Keratinocyte (primary cell): Measurements from ENCODE around the gene MAP7D2. TPM values are rescaled to one million over a fixed set of nuclear protein-coding genes. Genes with fewer than 3 reads are reported as not detected.

ENCODE experiments used
- DNase-seq: peaks from one replicate; pipeline ENCODE4 v3.0.0-alpha.2; 2011; ENCODE audit warnings: low read depth, missing footprints, low spot score
- FAIRE-seq: peaks from 2 replicates; lab custom pipeline; 2011; peaks lifted over from hg19 to GRCh38; lab: Jason Lieb, UNC
- H2AFZ ChIP-seq: 2 replicates; pipeline ENCODE4 v1.6.0; 2012; ENCODE audit warnings: low read length, control low read depth, inconsistent platforms; ENCODE audit not compliant: control insufficient read depth
- H3K27ac ChIP-seq: 2 replicates; pipeline ENCODE4 v1.5.1; 2011; ENCODE audit warnings: low read length; ENCODE audit not compliant: control insufficient read depth, insufficient read depth
- H3K27me3 ChIP-seq: 3 replicates; pipeline ENCODE4 v1.6.0; 2011; ENCODE audit warnings: low read length; ENCODE audit not compliant: control insufficient read depth, insufficient read depth; ENCODE audit errors: extremely low read depth
- H3K36me3 ChIP-seq, 2 experiments: 2 replicates in 1 of 2; 3 replicates in 1 of 2; pipeline ENCODE4 v1.5.1; 2011; ENCODE audit warnings: low read length in 2 of 2, mild to moderate bottlenecking in 1 of 2; ENCODE audit not compliant: control insufficient read depth in 2 of 2, insufficient read depth in 2 of 2; ENCODE audit errors: extremely low read depth in 1 of 2
- H3K4me1 ChIP-seq: 3 replicates; pipeline ENCODE4 v1.5.1; 2011; ENCODE audit warnings: low read length; ENCODE audit not compliant: control insufficient read depth, insufficient read depth; ENCODE audit errors: extremely low read depth
- H3K4me2 ChIP-seq: 3 replicates; pipeline ENCODE4 v1.6.0; 2011; ENCODE audit warnings: low read depth, low read length; ENCODE audit not compliant: control insufficient read depth, insufficient read depth; ENCODE audit errors: extremely low read depth
- H3K4me3 ChIP-seq, 3 experiments: fragments of 200-600 bp in 1 of 3; sonication (generic) in 1 of 3; 2 replicates in 2 of 3; 3 replicates in 1 of 3; pipeline ENCODE4 v1.5.1; 2011 to 2016; ENCODE audit warnings: low read length in 3 of 3, mild to moderate bottlenecking in 3 of 3, control low read depth in 2 of 3, inconsistent platforms in 1 of 3, low read depth in 1 of 3, mixed read lengths in 1 of 3, mixed run types in 1 of 3, moderate library complexity in 1 of 3; ENCODE audit not compliant: control insufficient read depth in 2 of 3, insufficient read depth in 2 of 3; ENCODE audit errors: extremely low read depth in 1 of 3
- H3K79me2 ChIP-seq: 2 replicates; pipeline ENCODE4 v1.6.0; 2012; ENCODE audit warnings: low read length; ENCODE audit not compliant: control insufficient read depth, insufficient read depth
- H3K9ac ChIP-seq: 3 replicates; pipeline ENCODE4 v1.6.0; 2011; ENCODE audit warnings: low read length; ENCODE audit not compliant: control insufficient read depth, insufficient read depth; ENCODE audit errors: extremely low read depth
- H3K9me1 ChIP-seq: 3 replicates; pipeline ENCODE4 v1.6.0; 2011; ENCODE audit warnings: low read length; ENCODE audit not compliant: control insufficient read depth, insufficient read depth; ENCODE audit errors: extremely low read depth
- H3K9me3 ChIP-seq: 2 replicates; pipeline ENCODE4 v1.5.1; 2012; ENCODE audit warnings: low read depth, low read length; ENCODE audit not compliant: control insufficient read depth
- H4K20me1 ChIP-seq: 3 replicates; pipeline ENCODE4 v1.6.0; 2011; ENCODE audit warnings: low read length; ENCODE audit not compliant: control insufficient read depth, insufficient read depth; ENCODE audit errors: extremely low read depth
- EZH2 ChIP-seq: IDR thresholded peaks from one replicate; pipeline ENCODE4 v1.6.1; 2012; ENCODE audit warnings: inconsistent platforms, mild to moderate bottlenecking, low read length, moderate library complexity
- dilution Hi-C: fragments of 300-500 bp; cut with MboI; formaldehyde crosslinking; loops from one replicate; pipeline ENCODE4 v1.7.0; 2020; ENCODE audit warnings: low sequenced_read_pairs; ENCODE audit not compliant: extremely low pct_ligation_motif_present
- polyA plus RNA-seq, 5 experiments: library from polyadenylated mRNA; depleted of rRNA in 3 of 5; stranded (reverse) in 3 of 5; stranded (forward) in 1 of 5; unstranded in 1 of 5; fragments of >200 nt; gene quantifications; 1 replicate in 1 of 5; 2 replicates in 3 of 5; 3 replicates in 1 of 5; pipeline versions ENCODE4 v1.2.1 to v1.2.3, GENCODE V29; 2011 to 2012; ENCODE audit warnings: missing spikeins in 2 of 5, low read depth in 1 of 5, low replicate concordance in 1 of 5
- TF ChIP-seq, protein P1 (sequence below), 3 experiments: IDR thresholded peaks in 1 of 3; conservative IDR thresholded peaks in 1 of 3; optimal IDR thresholded peaks in 1 of 3; 2 replicates in 2 of 3; 3 replicates in 1 of 3; pipeline versions ENCODE3 to v1.5.1; 2011; ENCODE audit warnings: low read length in 3 of 3, mild to moderate bottlenecking in 3 of 3, moderate library complexity in 2 of 3, control low read depth in 1 of 3, inconsistent platforms in 1 of 3; ENCODE audit not compliant: insufficient read depth in 2 of 3; ENCODE audit errors: extremely low read depth in 1 of 3

The MAP7D2 gene
- polyA plus RNA-seq, 1 donor (not counting 4 experiments of a cell fraction or from before 2014, with no cell fraction given): 0.76 TPM

DNA sequence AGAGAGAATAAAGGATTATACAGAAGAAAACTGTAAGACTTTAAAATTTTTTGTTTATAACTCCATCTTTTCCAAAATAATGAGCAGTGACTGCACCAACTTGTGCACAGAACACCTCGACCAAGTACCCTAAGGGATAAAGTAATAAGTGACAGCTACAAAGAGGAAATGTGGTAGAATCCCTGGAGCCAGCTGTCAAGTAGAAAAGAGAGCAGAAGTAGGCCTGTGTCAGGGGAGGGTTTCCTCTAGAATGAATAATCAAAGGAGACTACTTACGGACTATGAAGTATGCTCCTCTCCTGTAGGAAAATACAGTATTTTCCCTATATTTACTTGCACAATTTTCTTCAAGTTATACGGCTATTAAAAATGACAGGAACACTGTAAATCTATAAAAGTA lies 23.7 kb upstream of the MAP7D2 start:
- Histone ChIP-seq H3K36me3 (peaks cover 10 to 19% of the 10 kb centered on the region in 2 experiments), H3K9me3 (no peaks in the 10 kb centered on the region), H3K79me2 (peaks cover 51% of the 10 kb centered on the region), H3K9ac (peak overlapping the region; percentile 96), H3K4me3 (peak overlapping the region; percentile 67 to 99 (median 98)), H2AFZ (no peak overlapping the region), H3K27ac (peak overlapping the region; percentile 87), H3K9me1 (no peaks in the 10 kb centered on the region), H3K27me3 (no peaks in the 10 kb centered on the region), H3K4me1 (peaks cover 15% of the 10 kb centered on the region), H3K4me2 (peak overlapping the region; percentile 71), H4K20me1 (peaks cover 12% of the 10 kb centered on the region)
- dilution Hi-C loops: no loop called here
- FAIRE-seq (no peak), DNase-seq (no peak)
- TF ChIP-seq, protein P1, sequence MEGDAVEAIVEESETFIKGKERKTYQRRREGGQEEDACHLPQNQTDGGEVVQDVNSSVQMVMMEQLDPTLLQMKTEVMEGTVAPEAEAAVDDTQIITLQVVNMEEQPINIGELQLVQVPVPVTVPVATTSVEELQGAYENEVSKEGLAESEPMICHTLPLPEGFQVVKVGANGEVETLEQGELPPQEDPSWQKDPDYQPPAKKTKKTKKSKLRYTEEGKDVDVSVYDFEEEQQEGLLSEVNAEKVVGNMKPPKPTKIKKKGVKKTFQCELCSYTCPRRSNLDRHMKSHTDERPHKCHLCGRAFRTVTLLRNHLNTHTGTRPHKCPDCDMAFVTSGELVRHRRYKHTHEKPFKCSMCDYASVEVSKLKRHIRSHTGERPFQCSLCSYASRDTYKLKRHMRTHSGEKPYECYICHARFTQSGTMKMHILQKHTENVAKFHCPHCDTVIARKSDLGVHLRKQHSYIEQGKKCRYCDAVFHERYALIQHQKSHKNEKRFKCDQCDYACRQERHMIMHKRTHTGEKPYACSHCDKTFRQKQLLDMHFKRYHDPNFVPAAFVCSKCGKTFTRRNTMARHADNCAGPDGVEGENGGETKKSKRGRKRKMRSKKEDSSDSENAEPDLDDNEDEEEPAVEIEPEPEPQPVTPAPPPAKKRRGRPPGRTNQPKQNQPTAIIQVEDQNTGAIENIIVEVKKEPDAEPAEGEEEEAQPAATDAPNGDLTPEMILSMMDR (optimal IDR thresholded peaks at IDR 0.05 in 1 of 3, IDR thresholded peaks at IDR 0.05 in 1 of 3, conservative IDR thresholded peaks at IDR 0.05 in 1 of 3; ENCODE audit: extremely low read depth in 1 of 3, insufficient read depth in 2 of 3, low read length in 3 of 3): no peak
- TF ChIP-seq EZH2: no peak

DNA sequence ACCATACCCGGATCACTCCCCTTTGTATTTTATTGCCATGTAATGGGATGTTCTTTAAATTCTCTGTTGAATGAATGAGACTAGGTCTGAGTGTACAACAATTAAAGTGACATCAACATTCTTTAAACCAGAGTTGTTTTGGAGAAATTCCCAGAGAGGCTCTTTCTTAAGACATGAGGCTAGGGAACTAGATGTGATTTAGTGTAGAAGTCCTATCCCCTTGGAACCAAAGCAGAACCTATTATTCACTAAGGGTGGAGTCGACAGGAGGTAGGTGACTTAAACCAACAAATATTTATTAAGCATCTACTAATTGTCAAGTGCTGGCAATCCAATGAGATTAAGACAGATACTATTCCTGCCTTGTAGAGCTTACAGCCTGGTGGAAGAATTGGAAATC lies 23.3 kb upstream of the MAP7D2 start:
- no peaks in the 10 kb centered on the region for H3K9me1 ChIP-seq
- peak overlapping the region; percentile 67 to 99 (median 98) for H3K4me3 ChIP-seq
- FAIRE-seq (no peak), DNase-seq (no peak)
- TF ChIP-seq EZH2: no peak
- TF ChIP-seq, protein P1 (optimal IDR thresholded peaks at IDR 0.05 in 1 of 3, IDR thresholded peaks at IDR 0.05 in 1 of 3, conservative IDR thresholded peaks at IDR 0.05 in 1 of 3; ENCODE audit: extremely low read depth in 1 of 3, insufficient read depth in 2 of 3, low read length in 3 of 3): no peak
- no peaks in the 10 kb centered on the region for H3K9me3 ChIP-seq
- H4K20me1 ChIP-seq: peaks cover 12% of the 10 kb centered on the region
- peak overlapping the region; percentile 87 for H3K27ac ChIP-seq
- peak overlapping the region; percentile 71 for H3K4me2 ChIP-seq
- peaks cover 15% of the 10 kb centered on the region for H3K4me1 ChIP-seq
- H3K27me3 ChIP-seq: no peaks in the 10 kb centered on the region
- H3K36me3 ChIP-seq: peaks cover 13 to 19% of the 10 kb centered on the region in 2 experiments
- dilution Hi-C loops: no loop called here
- no peak overlapping the region for H2AFZ ChIP-seq
- peak overlapping the region; percentile 96 for H3K9ac ChIP-seq
- peaks cover 53% of the 10 kb centered on the region for H3K79me2 ChIP-seq
